K562 (cell line): ENCODE measurements around the gene ADGRG1. TPM values are rescaled to one million over a fixed set of nuclear protein-coding genes. Genes with fewer than 3 reads are reported as not detected.
A peak's percentile ranks its signal among the peaks of the same experiment; 100 is the strongest.

Experiments used
- ATAC-seq: fragments of 200-7000 bp; cut with Tn5 transposase; 3 replicates; pipeline ENCODE4 v1.9.1; 2020; ENCODE audit warnings: moderate library complexity
- BruUV-seq: library from RNA; stranded (reverse); fragments of 400-500 nt; replicated peaks from 2 replicates; lab custom pipeline; 2021; lab: Mats Ljungman, UMichigan
- CTCF ChIA-PET: fragments of 300-600 bp; formaldehyde crosslinking; extraction: SDS; loops from one replicate; lab custom pipeline; 2021; ENCODE audit warnings: low intra/inter-chr PET ratio; lab: Yijun Ruan, JAX
- POLR2A ChIA-PET: fragments of 300-600, 350-650 bp; sonication (Branson Sonifier 250); formaldehyde crosslinking; extraction: SDS; loops from one replicate; lab custom pipeline; 2021; ENCODE audit warnings: antibody characterized with exemption, inconsistent platforms; lab: Yijun Ruan, JAX
- DNase-seq, 4 experiments: peaks; one replicate each; pipeline versions ENCODE4 v3.0.0 to v3.0.0-alpha.2; 2011 to 2018; ENCODE audit warnings: low spot score in 3 of 4, mixed read lengths in 3 of 4; ENCODE audit errors: extremely low read depth in 1 of 4
- FAIRE-seq: peaks from 2 replicates; lab custom pipeline; 2011; peaks lifted over from hg19 to GRCh38; lab: Jason Lieb, UNC
- H2AFZ ChIP-seq: 2 replicates; pipeline ENCODE4 v1.6.0; 2011; ENCODE audit warnings: low read depth, low read length, control low read depth, inconsistent platforms
- H3K27ac ChIP-seq: fragments of 200-600 bp; 3 replicates; pipeline ENCODE4 v1.8.0; 2011; ENCODE audit warnings: low read depth, mild to moderate bottlenecking, control low read depth, inconsistent platforms, low read length, moderate library complexity, mixed read lengths; ENCODE audit errors: extremely low read depth
- H3K27me3 ChIP-seq, 2 experiments: fragments of 300-600 bp in 1 of 2; 2 replicates in 1 of 2; 3 replicates in 1 of 2; pipeline versions ENCODE4 v1.6.0 to v1.8.0; 2011; ENCODE audit warnings: inconsistent platforms in 2 of 2, low read length in 2 of 2, mild to moderate bottlenecking in 1 of 2, mixed read lengths in 1 of 2, moderate library complexity in 1 of 2; ENCODE audit not compliant: control insufficient read depth in 2 of 2, insufficient read depth in 2 of 2
- H3K36me3 ChIP-seq: fragments of 300-600 bp; 3 replicates; pipeline ENCODE4 v1.8.0; 2011; ENCODE audit warnings: mild to moderate bottlenecking, low read length, inconsistent platforms; ENCODE audit not compliant: control insufficient read depth, insufficient read depth
- H3K4me1 ChIP-seq, 2 experiments: fragments of 200-600 bp in 1 of 2; replicated peaks in 1 of 2; 2 replicates in 1 of 2; 3 replicates in 1 of 2; pipeline versions ENCODE4 v1.5.1 to v1.8.0; 2011; ENCODE audit warnings: inconsistent platforms in 2 of 2, low read length in 2 of 2, mild to moderate bottlenecking in 1 of 2, mixed read lengths in 1 of 2, moderate library complexity in 1 of 2; ENCODE audit not compliant: control insufficient read depth in 2 of 2, insufficient read depth in 2 of 2
- H3K4me2 ChIP-seq: 2 replicates; pipeline ENCODE4 v1.6.1; 2011; ENCODE audit warnings: low read length, control low read depth, inconsistent platforms, mixed read lengths; ENCODE audit not compliant: insufficient read depth
- H3K4me3 ChIP-seq: fragments of 200-600 bp; sonication (generic), shearing (Covaris generic); 2 replicates; pipeline ENCODE4 v1.5.1; 2016; ENCODE audit warnings: control low read depth, inconsistent platforms
- H3K79me2 ChIP-seq: fragments of 200-600 bp; 3 replicates; pipeline ENCODE4 v1.8.0; 2011; ENCODE audit warnings: low read length, inconsistent platforms; ENCODE audit not compliant: control insufficient read depth, insufficient read depth
- H3K9ac ChIP-seq, 2 experiments: 2 replicates each; pipeline versions ENCODE4 v1.6.0 to v1.6.1; 2011; ENCODE audit warnings: low read depth in 2 of 2, low read length in 2 of 2, control low read depth in 1 of 2, inconsistent platforms in 1 of 2, mild to moderate bottlenecking in 1 of 2, mixed read lengths in 1 of 2; ENCODE audit not compliant: insufficient read depth in 1 of 2
- H3K9me1 ChIP-seq: one replicate; pipeline ENCODE4 v1.6.0; 2011; ENCODE audit warnings: inconsistent platforms, mild to moderate bottlenecking, low read length, moderate library complexity; ENCODE audit not compliant: control insufficient read depth, insufficient read depth
- H3K9me3 ChIP-seq: replicated peaks from 2 replicates; pipeline ENCODE4 v1.5.1; 2011; ENCODE audit warnings: low read depth, low read length, inconsistent platforms; ENCODE audit not compliant: control insufficient read depth, insufficient read depth
- H4K20me1 ChIP-seq: replicated peaks from 2 replicates; pipeline ENCODE4 v1.6.1; 2011; ENCODE audit warnings: low read length, inconsistent platforms, mixed read lengths; ENCODE audit not compliant: control insufficient read depth, insufficient read depth
- ADNP ChIP-seq: fragments of 200-800 bp; sonication (Bioruptor generic); IDR thresholded peaks from 2 replicates; pipeline ENCODE4 v1.6.1; 2016; ENCODE audit warnings: missing genetic modification characterization, missing compliant biosample characterization
- ERF ChIP-seq: fragments of 450-650 bp; formaldehyde crosslinking; IDR thresholded peaks from 2 replicates; pipeline ENCODE4 v1.4.0; 2020; ENCODE audit warnings: mild to moderate bottlenecking, mixed read lengths
- RBM25 ChIP-seq: fragments of 200-400 bp; formaldehyde crosslinking; IDR thresholded peaks from 2 replicates; pipeline ENCODE4 v1.6.1; 2018; ENCODE audit warnings: low read length, low read depth, moderate library complexity; ENCODE audit not compliant: severe bottlenecking
- ZFP36 ChIP-seq: fragments of 150-350 bp; IDR thresholded peaks from 2 replicates; pipeline ENCODE4 v1.6.1; 2018; ENCODE audit warnings: low read length, low read depth; ENCODE audit not compliant: partially characterized antibody
- WGBS: fragments of 100-300 bp; shearing (Covaris generic); methylation state at CpG from one replicate; pipeline ENCODE4 v1.1.6; 2016; ENCODE audit warnings: low coverage, mixed read lengths; ENCODE audit not compliant: insufficient coverage; ENCODE audit errors: missing lambda C conversion rate; 5-methylcytosine and 5-hydroxymethylcytosine counted together
- in situ Hi-C: fragments of 300-500 bp; cut with MboI; formaldehyde crosslinking; loops from 4 replicates; pipeline ENCODE4 v1.15.0; 2018; ENCODE audit warnings: inconsistent platforms, mixed read lengths
- intact Hi-C: fragments of 100-400 bp; cut with micrococcal nuclease; formaldehyde crosslinking; loops from 2 replicates; pipeline ENCODE4 v1.14.2; 2022
- polyA plus RNA-seq, 8 experiments: library from polyadenylated mRNA; depleted of rRNA in 4 of 8; stranded (reverse) in 5 of 8; unstranded in 3 of 8; fragments of >200 nt; fragmentation: Nextera tagmentation in 2 of 8; fragmentation: Illumina TruSeq in 1 of 8; extraction: Ambion mirVana in 2 of 8; extraction: Trizol in 1 of 8; gene quantifications; 2 replicates each; pipeline versions ENCODE4 v1.2.1 to v1.2.3, GENCODE V29; 2011 to 2014; ENCODE audit warnings: inconsistent platforms in 1 of 8, missing spikeins in 1 of 8
- total RNA-seq, 7 experiments: library from RNA; depleted of rRNA in 6 of 7; stranded (reverse); fragments of >200 nt in 6 of 7; fragmentation: Illumina TruSeq in 2 of 7; extraction: Trizol in 2 of 7; gene quantifications; 2 replicates each; pipeline versions ENCODE4 v1.2.1 to v1.2.3, GENCODE V29; 2011 to 2021; ENCODE audit warnings: low replicate concordance in 1 of 7
- TF ChIP-seq, protein P1 (sequence below): fragments of 250-450 bp; sonication (Bioruptor Pico); IDR thresholded peaks from 2 replicates; pipeline ENCODE4 v1.8.0; 2022; ENCODE audit warnings: moderate library complexity, mild to moderate bottlenecking, inconsistent platforms

Gene ADGRG1
- total and polyA plus RNA-seq, 9 of the 15 experiments (the other 6 are each of a cell fraction or from before 2014, with no cell fraction given) = 0.04 to 0.31 (median 0.16) TPM; not detected in 6

DNA sequence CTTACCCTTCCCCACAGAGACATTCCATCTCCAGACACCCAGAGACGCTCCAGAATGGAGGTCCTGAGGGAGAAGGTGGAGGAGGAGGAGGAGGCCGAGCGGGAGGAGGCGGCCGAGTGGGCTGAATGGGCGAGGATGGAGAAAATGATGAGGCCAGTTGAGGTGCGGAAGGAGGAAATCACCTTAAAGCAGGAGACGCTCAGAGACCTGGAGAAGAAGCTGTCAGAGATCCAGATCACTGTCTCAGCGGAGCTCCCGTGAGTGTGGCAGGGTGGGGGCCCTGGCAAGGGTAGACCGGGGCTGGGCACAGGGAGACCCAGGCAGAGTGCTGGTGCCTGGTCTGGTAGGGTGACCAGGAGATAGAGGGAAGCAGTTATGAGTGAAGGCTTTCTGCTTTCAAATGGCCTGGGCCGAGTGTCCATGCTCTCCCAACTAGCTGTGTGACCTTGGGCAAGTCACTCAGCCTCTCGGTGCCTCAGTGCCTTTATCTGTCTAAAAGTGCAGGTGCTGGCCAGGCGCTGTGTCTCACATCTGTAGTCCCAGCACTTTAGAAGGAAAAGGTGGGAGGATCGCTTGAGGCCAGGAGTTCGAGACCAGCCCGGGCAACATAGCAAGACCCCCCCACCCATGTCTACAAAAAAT lies 69.6 kb downstream of the ADGRG1 start:
- Histone ChIP-seq H3K36me3 (no peaks in the 10 kb centered on the region), H3K27ac (no peak overlapping the region), H3K27me3 (no peaks in the 10 kb centered on the region), H2AFZ (no peak overlapping the region), H3K4me3 (no peak overlapping the region), H4K20me1 (no peaks in the 10 kb centered on the region), H3K9me1 (no peaks in the 10 kb centered on the region), H3K9me3 (0 out of 2 replicates have a peak, but pooled peaks cover 2% of the 10 kb centered on the region), H3K4me2 (no peak overlapping the region), H3K4me1 (peaks cover 32 to 49% of the 10 kb centered on the region in 2 experiments), H3K79me2 (no peaks in the 10 kb centered on the region), H3K9ac (no peak overlapping the region)
- BruUV-seq = no TSS peak
- FAIRE-seq = no peak
- no peak for ATAC-seq
- DNase-seq = no peak
- intact Hi-C loops = no loop called here
- ChIA-PET CTCF (no interaction called here), POLR2A (interaction anchor here (0.5 to 3.3 kb wide), 4 partner anchors 8 to 80 kb away, joined by 3 to 15 read pairs (median 3); no protein-coding TSS in a partner anchor)
- in situ Hi-C loops = no loop called here
- 76% methylated on average over 15 of the region's 17 CpGs for WGBS
- TF ChIP-seq ZFP36 = peak; percentile 48
- TF ChIP-seq ERF (CRISPR knock-in tag) = no peak
- TF ChIP-seq RBM25 = peak; percentile 25

DNA sequence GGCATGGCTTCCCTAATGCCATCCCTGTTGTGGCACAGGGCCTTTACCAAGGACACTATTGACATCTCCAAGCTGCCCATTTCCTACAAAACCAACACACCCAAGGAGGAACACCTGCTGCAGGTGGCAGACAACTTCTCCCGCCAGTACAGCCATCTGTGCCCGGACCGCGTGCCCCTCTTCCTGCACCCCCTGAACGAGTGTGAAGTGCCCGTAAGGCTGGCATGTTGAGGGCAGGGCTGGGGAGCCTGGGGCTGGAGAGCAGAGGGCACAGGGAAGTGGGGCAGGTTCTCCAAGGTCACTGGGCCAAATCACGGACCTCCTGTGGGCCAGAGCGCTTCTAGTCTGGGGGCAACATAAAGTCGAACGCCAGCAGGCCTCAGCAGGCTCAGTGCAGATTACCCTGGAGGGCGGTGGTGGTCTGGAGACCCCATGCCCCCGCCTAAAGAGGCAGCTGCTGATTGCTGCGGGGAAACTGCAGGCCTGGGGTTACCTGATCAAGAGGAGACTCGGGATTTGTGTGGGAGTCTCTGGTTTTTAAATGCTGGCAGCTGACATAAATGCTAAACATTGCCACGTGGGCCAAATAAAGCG lies 70.5 kb downstream of the ADGRG1 start:
- Histone ChIP-seq H3K9me3 (0 out of 2 replicates have a peak, but pooled peaks cover 2% of the 10 kb centered on the region), H3K27me3 (no peaks in the 10 kb centered on the region), H3K4me3 (no peak overlapping the region), H2AFZ (no peak overlapping the region), H3K9ac (no peak overlapping the region), H4K20me1 (no peaks in the 10 kb centered on the region), H3K4me1 (peaks cover 32 to 49% of the 10 kb centered on the region in 2 experiments), H3K4me2 (no peak overlapping the region), H3K27ac (no peak overlapping the region), H3K79me2 (no peaks in the 10 kb centered on the region), H3K36me3 (no peaks in the 10 kb centered on the region), H3K9me1 (no peaks in the 10 kb centered on the region)
- DNase-seq (no peak), FAIRE-seq (no peak), ATAC-seq (no peak)
- POLR2A ChIA-PET = interaction anchor here (0.6 to 3.3 kb wide), 2 partner anchors 9 to 81 kb away, joined by 3 to 15 read pairs; no protein-coding TSS in a partner anchor
- in situ Hi-C loops (no loop called here), intact Hi-C loops (no loop called here)
- BruUV-seq = no TSS peak
- WGBS = 40% methylated on average over 10 of the region's 16 CpGs
- CTCF ChIA-PET = no interaction called here
- no peak for TF ChIP-seq ADNP (tag)
- TF ChIP-seq, protein P1, sequence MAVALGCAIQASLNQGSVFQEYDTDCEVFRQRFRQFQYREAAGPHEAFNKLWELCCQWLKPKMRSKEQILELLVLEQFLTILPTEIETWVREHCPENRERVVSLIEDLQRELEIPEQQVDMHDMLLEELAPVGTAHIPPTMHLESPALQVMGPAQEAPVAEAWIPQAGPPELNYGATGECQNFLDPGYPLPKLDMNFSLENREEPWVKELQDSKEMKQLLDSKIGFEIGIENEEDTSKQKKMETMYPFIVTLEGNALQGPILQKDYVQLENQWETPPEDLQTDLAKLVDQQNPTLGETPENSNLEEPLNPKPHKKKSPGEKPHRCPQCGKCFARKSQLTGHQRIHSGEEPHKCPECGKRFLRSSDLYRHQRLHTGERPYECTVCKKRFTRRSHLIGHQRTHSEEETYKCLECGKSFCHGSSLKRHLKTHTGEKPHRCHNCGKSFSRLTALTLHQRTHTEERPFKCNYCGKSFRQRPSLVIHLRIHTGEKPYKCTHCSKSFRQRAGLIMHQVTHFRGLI (CRISPR knock-in tag) = no peak
